Measurements from ENCODE around the gene TPT1.
A peak's percentile ranks its signal among the peaks of the same experiment; 100 is the strongest.
"Not testable (repeated sequence)": the region's sequence is repeated elsewhere in the genome, so short reads cannot be mapped to it uniquely, and the experiment has no call there.

TPT1 gene

DNA sequence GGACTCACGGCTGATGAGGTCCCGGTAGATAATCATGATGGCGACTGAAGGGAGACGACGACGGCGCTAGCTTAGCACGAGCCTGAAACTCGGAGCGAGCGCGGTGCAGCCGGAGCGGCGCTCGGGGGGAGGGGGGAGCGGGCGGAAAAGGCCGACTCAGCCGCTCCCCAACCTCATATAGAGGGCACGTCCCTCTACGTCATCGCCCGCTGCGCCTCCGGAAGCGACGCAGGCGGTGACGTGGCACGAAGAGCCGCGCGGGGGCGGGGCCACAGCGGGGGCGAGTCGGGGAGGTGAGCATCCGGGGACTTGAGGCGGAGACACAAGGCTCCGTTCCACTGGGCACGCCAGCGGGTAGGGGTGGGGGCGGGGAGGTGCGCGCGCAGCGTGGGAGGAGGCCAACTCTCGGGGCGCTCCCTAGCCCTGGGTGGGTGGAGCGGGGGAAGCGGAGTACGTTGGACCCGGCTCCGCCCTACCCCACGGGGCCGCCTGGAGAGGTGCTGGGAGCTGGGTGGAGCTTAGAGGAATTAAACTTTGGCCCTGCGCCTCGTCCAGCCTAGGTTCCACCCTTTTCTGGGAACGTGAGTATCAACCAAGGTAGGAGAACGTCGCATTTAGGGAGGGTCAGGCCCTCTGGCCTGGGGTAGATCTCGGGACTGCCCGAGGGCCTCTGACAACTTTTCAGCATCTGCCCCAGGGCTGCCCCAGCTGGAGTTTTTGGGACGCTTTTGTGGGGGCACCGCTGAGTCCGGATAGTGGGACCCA lies at the start of gene TPT1:
TSS of gene TPT1 (minus strand) at position 150 of the 765 bp plus-strand sequence. CDS start at position 36, 114 bp downstream.
- peak; percentile 98 to 99 (median 98) for DNase-seq (ENCODE audit: low read depth in 4 of 4, low spot score in 1 of 4)

DNA sequence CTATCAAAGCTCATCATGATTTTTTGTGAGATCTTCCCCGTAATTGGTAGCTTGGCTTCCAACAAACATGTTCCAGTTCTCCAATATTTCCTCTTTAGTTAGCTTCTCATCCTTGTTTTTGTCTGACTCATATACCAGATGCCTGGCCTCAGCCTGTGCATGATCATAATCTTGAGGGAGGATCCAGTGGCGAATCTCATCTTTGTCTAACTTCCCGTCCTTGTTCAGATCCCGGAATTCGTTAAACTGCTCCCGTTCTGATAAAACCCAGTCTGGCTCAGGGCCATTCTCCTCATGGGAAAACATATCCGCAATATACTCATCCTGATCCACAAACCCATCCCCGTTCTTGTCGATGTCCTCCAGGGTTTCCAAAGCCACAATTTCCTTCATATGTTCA lies 49.4 kb upstream of the TPT1 start:
- DNase-seq (ENCODE audit: low read depth in 4 of 4, low spot score in 1 of 4), result not testable (repeated sequence)

DNA sequence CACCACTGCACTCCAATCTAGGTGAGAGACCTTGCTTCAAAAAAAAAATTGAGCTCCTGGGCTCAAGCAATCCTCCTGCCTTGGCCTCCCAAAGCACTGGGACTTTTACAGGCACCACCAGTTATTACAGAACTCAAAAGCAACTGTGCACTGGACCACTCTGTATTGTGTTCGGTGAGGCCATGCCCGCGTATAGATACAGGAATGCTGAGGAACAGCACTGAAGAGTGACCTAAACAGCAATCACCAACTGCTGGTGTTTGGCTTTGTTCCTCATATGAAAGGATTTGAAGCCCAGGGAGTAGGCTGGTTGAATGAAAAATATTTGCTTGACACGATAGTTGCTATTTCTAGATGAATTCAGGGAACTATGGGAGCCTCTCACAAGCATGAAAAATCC lies 47.7 kb upstream of the TPT1 start:
- no peak for DNase-seq (ENCODE audit: low read depth in 4 of 4, low spot score in 1 of 4)

DNA sequence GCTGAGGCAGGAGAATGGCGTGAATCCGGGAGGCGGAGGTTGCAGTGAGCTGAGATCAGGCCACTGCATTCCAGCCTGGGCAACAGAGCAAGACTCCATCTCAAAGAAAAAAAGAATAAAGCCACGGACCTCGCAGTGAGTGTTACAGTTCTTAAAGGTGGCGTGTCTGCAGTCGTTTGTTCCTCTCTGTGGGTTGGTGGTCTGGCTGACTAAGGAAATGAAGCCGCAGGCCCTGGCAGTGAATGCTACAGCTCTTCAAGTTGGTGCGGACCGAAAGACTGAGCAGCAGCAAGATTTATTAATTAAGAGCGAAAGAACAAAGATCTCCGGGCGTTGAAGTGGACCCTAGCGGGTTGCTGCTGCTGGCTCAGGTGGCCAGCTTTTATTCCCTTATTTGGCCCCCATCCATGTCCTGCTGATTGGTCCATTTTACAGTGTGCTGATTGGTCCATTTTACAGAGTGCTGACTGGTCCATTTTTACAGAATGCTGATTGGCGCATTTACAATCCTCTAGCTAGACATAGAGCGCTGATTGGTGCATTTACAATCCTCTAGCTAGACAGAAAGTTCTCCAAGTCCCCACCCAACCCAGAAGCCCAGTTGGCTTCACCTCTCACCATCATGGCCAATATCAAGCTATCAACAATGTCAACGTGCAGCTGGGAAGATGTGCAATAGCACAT lies 46.1 kb upstream of the TPT1 start:
- not testable (repeated sequence) for DNase-seq (ENCODE audit: low read depth in 4 of 4, low spot score in 1 of 4)

DNA sequence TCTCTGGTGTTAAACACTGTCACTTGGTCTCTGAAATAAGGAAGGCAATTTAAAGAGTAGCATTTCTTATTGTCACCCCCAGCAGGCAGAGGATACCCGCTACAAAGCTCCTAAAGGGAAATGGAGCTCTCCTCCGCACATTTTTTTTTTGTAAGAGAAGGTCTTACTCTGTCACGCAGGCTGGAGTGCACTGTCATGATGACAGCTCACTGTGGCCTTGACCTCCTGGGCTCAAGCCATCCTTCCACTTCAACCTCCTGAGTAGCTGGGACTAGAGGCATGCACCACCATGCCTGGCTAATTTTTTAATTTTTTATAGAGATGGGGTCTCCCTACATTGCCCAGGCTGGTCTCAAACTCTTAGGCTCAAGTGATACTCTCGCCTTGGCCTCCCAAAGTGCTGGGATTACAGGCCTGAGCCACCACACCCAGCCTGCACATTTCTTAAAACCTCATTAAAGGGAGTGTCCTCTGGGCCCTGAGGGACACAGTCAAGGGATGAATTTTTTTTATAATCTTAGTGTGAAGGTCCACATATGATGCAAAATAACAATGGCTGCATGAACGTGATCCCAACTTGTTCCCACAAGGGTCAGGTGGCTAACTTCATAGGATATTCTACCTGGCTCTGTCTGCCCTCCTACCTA lies 45.0 kb upstream of the TPT1 start:
- DNase-seq (ENCODE audit: low read depth in 4 of 4, low spot score in 1 of 4), result no peak

DNA sequence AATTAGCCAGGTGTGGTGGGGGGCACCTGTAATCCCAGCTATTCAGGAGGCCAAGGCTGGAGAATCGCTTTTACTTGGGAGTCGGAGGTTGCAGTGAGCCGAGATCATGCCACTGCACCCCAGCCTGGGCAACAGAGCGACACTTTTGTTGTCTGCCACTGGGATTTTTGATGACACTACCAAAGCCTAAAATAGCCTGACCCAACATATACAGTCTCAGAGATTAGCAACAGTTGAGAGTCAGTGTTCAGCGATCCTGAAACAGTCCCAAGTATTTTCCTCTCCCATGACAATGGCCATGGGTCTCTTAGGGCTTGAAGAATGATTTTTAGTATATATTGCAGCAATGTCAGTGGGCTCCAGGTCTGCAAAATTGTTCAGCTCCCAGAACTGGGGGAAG lies 44.3 kb upstream of the TPT1 start:
- no peak for DNase-seq (ENCODE audit: low read depth in 4 of 4, low spot score in 1 of 4)

DNA sequence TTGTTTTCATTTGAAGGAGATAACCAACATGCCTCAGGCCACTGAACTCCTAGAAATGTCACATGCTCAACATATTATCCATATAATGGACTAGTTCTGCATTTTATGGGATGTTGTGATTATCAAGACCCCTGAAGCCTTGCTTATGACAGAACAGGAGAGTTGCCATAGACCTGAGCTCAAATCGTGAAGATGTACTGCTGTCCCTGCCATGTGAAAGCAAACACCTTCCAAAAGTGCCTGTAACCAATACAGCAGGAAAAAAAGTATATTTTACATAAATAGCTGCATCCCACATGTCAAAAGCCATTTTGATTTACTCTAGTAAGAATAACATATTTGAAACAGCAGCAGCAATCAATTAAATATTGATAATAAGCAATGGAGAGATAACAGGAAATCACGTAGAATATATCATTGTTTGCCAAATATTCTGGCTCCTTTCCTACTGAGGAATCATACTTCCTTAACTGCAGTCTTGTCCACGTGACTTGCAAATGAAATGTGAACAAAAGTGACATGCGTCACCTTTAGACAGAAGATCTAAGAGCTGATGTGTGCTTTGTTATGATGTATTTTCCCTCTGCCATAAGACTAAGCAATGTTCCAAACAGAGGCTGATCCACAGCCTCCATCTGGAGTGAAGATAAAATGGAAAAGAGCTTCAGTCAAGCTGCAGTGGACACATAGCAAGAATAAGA lies 43.6 kb upstream of the TPT1 start:
- DNase-seq (ENCODE audit: low read depth in 4 of 4, low spot score in 1 of 4), result no peak

DNA sequence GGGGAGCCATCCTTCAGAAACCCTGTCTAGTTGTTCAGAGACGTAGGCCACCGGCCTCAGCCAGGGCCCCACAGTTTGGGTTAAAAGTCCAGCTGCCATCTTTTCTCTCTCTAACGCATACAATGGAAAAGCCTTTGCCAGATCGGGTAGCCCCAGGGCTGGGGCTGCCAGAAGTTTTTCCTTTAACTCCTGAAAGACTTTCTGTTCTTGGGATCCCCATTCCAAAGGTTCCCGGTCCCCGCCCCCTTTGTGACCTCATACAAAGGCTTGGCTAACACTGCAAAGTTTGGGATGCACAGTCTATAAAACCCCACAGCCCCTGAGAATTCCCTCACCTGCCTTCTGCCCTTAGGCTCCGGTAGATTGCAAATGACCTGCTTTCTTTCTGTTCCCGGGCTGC lies 41.8 kb upstream of the TPT1 start:
- not testable (repeated sequence) for DNase-seq (ENCODE audit: low read depth in 4 of 4, low spot score in 1 of 4)

DNA sequence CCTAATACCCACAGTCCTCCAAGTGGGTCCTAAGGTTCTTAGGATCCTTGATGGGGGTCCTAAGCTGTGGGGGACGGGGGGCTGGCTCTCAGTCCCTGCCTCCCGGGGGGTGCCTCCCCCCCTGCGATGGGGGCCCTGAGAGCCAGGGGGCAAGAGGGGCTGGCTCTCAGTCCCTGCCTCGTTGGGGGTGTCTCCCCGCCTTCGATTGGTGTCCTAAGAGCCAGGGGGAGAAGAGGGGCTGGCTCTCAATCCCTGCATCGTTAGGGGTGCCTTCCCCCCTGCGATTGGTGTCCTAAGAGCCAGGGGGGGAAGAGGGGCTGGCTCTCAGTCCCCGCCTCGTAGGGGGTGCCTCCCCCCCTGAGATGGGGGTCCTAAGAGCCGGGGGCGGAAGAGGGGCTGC lies 40.2 kb upstream of the TPT1 start:
- no peak for DNase-seq (ENCODE audit: low read depth in 4 of 4, low spot score in 1 of 4)

DNA sequence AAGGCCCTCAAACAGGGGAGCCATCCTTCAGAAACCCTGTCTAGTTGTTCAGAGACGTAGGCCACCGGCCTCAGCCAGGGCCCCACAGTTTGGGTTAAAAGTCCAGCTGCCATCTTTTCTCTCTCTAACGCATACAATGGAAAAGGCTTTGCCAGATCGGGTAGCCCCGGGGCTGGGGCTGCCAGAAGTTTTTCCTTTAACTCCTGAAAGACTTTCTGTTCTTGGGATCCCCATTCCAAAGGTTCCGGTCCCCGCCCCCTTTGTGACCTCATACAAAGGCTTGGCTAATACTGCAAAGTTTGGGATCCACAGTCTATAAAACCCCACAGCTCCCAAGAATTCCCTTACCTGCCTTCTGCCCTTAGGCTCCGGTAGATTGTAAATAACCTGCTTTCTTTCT lies 39.7 kb upstream of the TPT1 start:
- DNase-seq (ENCODE audit: low read depth in 4 of 4, low spot score in 1 of 4), result not testable (repeated sequence)

DNA sequence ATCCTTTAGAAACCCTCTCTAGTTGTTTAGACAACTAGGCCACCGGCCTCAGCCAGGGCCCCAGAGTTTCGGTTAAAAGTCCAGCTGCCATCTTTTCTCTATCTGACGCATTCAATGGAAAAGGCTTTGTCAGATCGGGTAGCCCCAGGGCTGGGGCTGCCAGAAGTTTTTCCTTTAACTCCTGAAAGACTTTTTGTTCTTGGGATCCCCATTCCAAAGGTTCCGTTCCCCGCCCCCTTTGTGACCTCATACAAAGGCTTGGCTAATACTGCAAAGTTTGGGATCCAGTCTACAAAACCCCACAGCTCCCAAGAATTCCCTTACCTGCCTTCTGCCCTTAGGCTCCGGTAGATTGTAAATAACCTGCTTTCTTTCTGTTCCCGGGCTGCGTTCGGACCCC lies 38.5 kb upstream of the TPT1 start:
- DNase-seq (ENCODE audit: low read depth in 4 of 4, low spot score in 1 of 4), result not testable (repeated sequence)

DNA sequence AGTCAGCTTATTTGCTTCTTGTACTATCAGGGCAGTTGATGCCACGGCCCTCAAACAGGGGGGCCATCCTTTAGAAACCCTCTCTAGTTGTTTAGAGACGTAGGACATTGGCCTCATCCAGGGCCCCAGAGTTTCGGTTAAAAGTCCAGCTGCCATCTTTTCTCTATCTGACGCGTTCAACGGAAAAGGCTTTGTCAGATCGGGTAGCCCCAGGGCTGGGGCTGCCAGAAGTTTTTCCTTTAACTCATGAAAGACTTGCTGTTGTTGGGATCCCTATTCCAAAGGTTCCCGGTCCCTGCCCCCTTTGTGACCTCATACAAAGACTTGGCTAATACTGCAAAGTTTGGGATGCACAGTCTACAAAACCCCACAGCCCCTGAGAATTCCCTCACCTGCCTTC lies 37.8 kb upstream of the TPT1 start:
- DNase-seq (ENCODE audit: low read depth in 4 of 4, low spot score in 1 of 4), result not testable (repeated sequence)

DNA sequence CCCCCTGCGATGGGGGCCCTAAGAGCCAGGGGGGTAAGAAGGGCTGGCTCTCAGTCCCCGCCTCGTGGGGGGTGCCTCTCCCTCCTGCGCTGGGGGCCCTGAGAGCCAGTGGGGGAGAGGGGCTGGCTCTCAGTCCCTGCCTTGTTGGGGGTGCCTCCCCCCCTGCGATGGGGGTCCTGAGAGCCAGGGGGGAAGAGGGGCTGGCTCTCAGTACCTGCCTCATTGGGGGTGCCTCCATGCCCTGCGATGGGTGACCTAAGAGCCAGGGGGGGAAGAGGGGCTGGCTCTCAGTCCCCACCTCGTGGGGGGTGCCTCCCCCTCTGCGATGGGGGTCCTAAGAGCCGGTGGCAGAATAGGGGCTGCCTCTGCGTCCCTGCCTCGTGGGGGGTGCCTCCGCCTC lies 36.3 kb upstream of the TPT1 start:
- not testable (repeated sequence) for DNase-seq (ENCODE audit: low read depth in 4 of 4, low spot score in 1 of 4)

DNA sequence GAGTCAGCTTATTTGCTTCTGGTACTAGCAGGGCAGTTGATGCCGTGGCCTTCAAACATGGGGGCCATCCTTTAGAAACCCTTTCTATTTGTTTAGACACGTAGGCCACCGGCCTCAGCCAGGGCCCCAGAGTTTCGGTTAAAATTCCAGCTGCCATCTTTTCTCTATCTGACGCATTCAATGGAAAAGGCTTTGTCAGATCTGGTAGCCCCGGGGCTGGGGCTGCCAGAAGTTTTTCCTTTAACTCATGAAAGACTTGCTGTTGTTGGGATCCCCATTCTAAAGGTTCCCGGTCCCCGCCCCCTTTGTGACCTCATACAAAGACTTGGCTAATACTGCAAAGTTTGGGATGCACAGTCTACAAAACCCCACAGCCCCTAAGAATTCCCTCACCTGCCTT lies 35.7 kb upstream of the TPT1 start:
- DNase-seq (ENCODE audit: low read depth in 4 of 4, low spot score in 1 of 4), result not testable (repeated sequence)

DNA sequence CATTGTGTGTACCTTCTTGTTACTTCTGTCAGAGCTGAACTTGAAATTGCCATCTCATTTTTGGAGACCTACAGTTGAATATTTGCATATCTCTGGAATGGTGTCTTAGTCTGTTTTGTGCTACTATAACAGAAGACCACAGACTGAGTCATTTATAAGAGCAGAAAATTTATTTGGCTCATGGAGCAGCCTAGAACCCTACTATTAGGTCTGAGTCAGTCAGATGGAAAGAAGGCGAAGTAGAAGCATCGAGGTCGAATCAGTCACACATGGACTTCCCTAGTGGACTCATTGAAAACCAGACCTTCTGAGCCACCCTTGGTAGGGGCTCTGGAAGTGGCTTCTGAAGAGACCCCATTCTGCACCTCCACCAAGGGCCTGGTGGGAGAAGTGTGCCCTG lies 33.9 kb upstream of the TPT1 start:
- no peak for DNase-seq (ENCODE audit: low read depth in 4 of 4, low spot score in 1 of 4)

DNA sequence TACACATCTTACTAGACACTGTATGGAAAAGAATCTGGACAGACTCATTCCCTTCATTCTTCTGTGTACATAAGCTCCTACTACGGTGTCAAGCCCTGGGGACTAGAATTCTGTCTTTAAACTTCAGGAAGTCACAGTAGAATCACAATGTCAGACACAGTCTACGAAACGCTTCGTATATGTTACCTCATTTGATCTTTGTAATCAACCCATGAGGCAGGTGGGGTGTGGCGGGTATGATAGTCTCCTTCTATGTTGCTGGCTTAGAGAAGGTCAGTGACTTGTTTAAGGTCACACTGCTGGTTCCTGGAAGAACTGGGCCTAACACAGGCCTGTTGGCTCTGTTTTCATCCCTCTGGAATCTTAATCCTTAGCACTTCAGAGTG lies 32.2 kb upstream of the TPT1 start:
- no peak for DNase-seq (ENCODE audit: low read depth in 4 of 4, low spot score in 1 of 4)

DNA sequence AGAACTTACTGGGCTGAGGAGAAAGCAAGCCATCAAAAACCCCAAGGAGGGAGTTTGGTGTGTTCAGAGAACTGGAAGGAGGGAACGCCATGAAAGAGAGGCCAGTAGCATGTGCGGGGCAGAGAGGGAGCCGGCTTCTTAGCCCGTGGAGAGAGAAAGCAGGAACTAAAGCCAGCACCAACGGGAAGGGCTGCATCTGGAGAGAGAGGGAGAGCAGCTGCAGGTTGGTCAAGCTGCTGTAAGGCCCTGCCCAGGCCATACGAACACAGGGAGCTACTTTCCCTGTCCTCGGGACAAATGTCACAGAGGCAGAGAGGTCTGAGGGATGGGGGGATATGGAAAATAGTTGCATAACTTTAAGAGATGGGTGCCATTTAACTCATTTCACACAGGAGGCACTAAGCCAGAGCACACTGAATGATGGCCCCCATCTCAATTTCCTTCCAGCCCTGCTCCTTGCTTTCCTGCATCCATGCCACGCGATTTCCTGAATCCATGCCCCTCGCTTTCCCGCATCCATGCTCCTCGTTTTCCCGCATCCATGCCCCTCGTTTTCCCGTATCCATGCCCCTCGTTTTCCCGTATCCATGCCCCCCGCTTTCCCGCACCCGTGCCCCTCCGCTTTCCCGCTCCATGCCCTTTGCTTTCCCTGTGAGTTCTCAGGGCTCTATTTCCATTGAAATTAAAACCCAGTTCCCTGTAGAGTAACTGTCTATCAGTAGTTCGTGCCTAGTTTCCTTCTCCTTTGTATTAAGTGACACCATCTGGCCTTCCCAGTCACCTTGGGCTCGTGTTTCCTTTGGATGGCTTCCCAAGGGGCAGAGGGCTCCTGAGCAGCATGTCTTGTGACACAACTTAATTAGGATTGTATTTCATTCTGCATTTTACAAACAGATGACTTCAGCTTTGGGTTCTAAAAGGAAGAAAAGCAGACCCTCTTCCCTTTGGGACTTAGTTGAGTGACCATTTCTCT lies 31.5 kb upstream of the TPT1 start:
- DNase-seq (ENCODE audit: low read depth in 4 of 4, low spot score in 1 of 4), result no peak

DNA sequence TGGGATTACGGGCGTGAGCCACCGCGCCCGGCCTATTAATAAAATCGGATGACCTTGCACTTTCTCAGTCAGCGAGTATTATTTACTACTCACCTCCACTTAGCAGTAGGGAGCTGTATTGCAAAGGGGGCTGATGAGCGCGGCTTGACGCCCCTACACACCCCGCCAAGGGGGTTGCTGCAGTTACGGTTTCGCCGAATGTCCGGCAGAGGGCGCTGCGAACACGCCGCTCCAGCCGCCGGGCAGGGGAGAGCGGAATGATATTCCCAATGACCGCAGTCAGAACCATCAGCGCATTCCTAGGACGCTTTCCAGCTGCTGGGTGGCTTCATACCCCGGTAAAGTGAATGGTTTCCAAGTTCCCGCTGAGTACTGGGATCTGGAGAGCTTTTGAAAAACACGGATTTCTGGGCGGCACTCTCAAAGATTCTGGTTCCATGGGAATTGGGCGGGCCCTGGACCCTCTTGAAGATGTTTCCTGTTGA lies 30.0 kb upstream of the TPT1 start:
- peak in 3 of 4 experiments; percentile 7 to 30 (median 28) for DNase-seq (ENCODE audit: low read depth in 4 of 4, low spot score in 1 of 4)

DNA sequence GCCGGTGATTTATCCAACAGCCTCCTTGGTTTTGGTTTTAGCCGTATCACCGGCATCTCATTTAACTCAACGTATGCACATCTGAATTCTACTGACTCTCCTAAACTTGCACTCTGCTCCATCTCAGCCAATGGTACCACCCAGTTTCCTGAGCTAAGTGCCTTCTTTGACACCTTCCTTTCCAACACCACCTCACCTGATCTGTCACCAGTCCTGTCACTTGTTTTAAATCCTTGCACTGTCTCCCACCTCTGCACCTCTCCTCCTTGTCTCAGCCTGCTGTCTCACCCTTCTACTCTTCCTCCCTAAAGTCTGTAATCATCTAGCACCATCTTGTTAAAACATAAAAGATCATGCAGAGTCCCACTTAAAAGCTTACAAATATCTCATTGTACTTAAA lies 28.1 kb upstream of the TPT1 start:
- no peak for DNase-seq (ENCODE audit: low read depth in 4 of 4, low spot score in 1 of 4)

DNA sequence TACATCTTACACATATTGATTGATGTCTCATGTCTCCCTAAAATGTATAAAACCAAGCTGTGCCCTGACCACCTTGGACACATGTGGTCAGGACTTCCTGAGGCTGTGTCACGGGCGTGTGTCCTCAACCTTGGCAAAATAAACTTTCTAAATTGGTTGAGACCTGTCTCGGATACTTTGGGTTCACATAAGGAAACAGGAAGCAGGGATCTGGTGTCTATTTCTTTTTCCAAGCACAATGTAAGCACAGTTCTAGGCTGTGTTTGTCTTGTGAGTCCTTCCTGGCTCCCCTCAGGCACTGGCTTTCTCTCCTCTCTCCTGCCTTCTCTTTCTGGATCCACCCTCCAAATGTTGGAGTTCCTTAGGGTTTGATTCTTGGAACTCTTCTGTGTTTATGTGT lies 27.6 kb upstream of the TPT1 start:
- no peak for DNase-seq (ENCODE audit: low read depth in 4 of 4, low spot score in 1 of 4)
